ENCODE measurements around the gene MAOB. TPM values are rescaled to one million over a fixed set of nuclear protein-coding genes. Genes with fewer than 3 reads are reported as not detected.

The MAOB gene
- total RNA-seq, 4 donors from 2014 or later, result 32.9 to 131 (median 58.2) TPM

GRCh38 chrX:43866423-43866822, 15.8 kb downstream of the MAOB start:
- DNase-seq, result no peak
- no peak overlapping the region for H3K27ac ChIP-seq
- no peaks in the 10 kb centered on the region for H3K9me3 ChIP-seq
- no peak for TF ChIP-seq CTCF (IDR thresholded peaks at IDR 0.05)
- TF ChIP-seq POLR2A (IDR thresholded peaks at IDR 0.05), result no peak
- intact Hi-C loops (cut with DNase I; ENCODE audit: low total_unique reads), result no loop called here
- H3K4me1 ChIP-seq, result no peaks in the 10 kb centered on the region
- H3K4me3 ChIP-seq, result no peak overlapping the region
- H3K36me3 ChIP-seq, result no peaks in the 10 kb centered on the region
- no peaks in the 10 kb centered on the region for H3K27me3 ChIP-seq

- Histone ChIP-seq H3K9me3 (no peaks in the 10 kb centered on the region), H3K4me1 (no peaks in the 10 kb centered on the region), H3K4me3 (no peak overlapping the region), H3K27me3 (no peaks in the 10 kb centered on the region), H3K27ac (no peak overlapping the region), H3K36me3 (no peaks in the 10 kb centered on the region)
- no peak for TF ChIP-seq POLR2A (IDR thresholded peaks at IDR 0.05)
- TF ChIP-seq CTCF (IDR thresholded peaks at IDR 0.05), result no peak
- no peak for DNase-seq
- intact Hi-C loops (cut with DNase I; ENCODE audit: low total_unique reads), result no loop called here
Observed at GRCh38 chrX:43865791-43866190, 16.5 kb downstream of the MAOB start.

- no peak overlapping the region for H3K4me3 ChIP-seq
- intact Hi-C loops (cut with DNase I; ENCODE audit: low total_unique reads), result no loop called here
Observed at GRCh38 chrX:43862434-43862833, 19.8 kb downstream of the MAOB start.

GRCh38 chrX:43861750-43862149, 20.5 kb downstream of the MAOB start:
- no peaks in the 10 kb centered on the region for H3K9me3 ChIP-seq
- H3K27me3 ChIP-seq, result no peaks in the 10 kb centered on the region
- intact Hi-C loops (cut with DNase I; ENCODE audit: low total_unique reads), result no loop called here
- no peak overlapping the region for H3K4me3 ChIP-seq
- H3K4me1 ChIP-seq, result no peaks in the 10 kb centered on the region
- peak in 1 of 2 donors; percentile 56 for DNase-seq
- H3K36me3 ChIP-seq, result no peaks in the 10 kb centered on the region
- TF ChIP-seq POLR2A (IDR thresholded peaks at IDR 0.05) (no peak), CTCF (IDR thresholded peaks at IDR 0.05) (no peak)
- peak overlapping the region; percentile 15 to 52 for H3K27ac ChIP-seq

More at GRCh38 chrX:43862434-43862833, 19.8 kb downstream of the MAOB start:
- Histone ChIP-seq H3K27ac (peak overlapping the region; percentile 6 to 15), H3K4me1 (no peaks in the 10 kb centered on the region), H3K9me3 (no peaks in the 10 kb centered on the region), H3K36me3 (no peaks in the 10 kb centered on the region), H3K27me3 (no peaks in the 10 kb centered on the region)
- TF ChIP-seq CTCF (IDR thresholded peaks at IDR 0.05), result no peak
- TF ChIP-seq POLR2A (IDR thresholded peaks at IDR 0.05), result no peak
- DNase-seq, result no peak

GRCh38 chrX:43860646-43861370, 21.4 kb downstream of the MAOB start:
- TF ChIP-seq CTCF (IDR thresholded peaks at IDR 0.05) (no peak), POLR2A (IDR thresholded peaks at IDR 0.05) (no peak)
- Histone ChIP-seq H3K27ac (peak overlapping the region in 1 of 2 donors; percentile 48), H3K36me3 (no peaks in the 10 kb centered on the region), H3K9me3 (no peaks in the 10 kb centered on the region), H3K27me3 (no peaks in the 10 kb centered on the region), H3K4me3 (no peak overlapping the region), H3K4me1 (no peaks in the 10 kb centered on the region)
- intact Hi-C loops (cut with DNase I; ENCODE audit: low total_unique reads), result no loop called here
- no peak for DNase-seq
